ENCODE data around the gene JHY. TPM values are rescaled to one million over a fixed set of nuclear protein-coding genes. Genes with fewer than 3 reads are reported as not detected.

JHY gene
- total and polyA plus RNA-seq, 2 of the 8 experiments (the other 6 are each of a cell fraction or from before 2014, with no cell fraction given) = 0.29 to 0.91 TPM

DNA sequence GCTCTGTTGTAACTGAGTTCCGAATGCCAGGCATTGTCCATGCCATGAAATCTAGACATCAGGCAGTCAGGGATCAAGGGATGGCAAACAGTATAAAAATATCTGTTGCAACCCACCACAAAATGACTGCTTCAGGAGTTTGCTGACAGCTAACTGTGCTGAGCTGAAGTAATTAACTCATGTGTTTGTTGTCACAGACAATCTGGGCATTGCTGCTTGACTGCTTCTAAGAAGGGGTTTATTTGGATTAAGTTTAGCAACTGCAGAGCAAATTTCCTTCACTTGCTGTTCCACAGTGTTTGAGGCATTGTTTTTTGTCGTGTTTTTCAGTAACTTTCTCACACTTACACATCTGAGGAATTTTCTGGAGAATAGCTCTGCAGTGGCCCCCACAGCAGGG, 68.7 kb downstream of the JHY start:
- WGBS, 2 experiments (ENCODE audit: extremely low coverage in 1 of 2, insufficient coverage in 1 of 2, insufficient read length in 1 of 2, insufficient replicate concordance in 2 of 2, low coverage in 1 of 2, low lambda C conversion rate in 2 of 2, missing lambda C conversion rate in 1 of 2) = 64% methylated on average over 2 of the region's 2 CpGs; no CpG with 5 or more reads in 1 of the 2 experiments
- CTCF ChIA-PET (ENCODE audit: partially characterized antibody) = interaction anchor here (0.6 to 2.4 kb wide), 7 partner anchors 10 to 167 kb away, joined by 3 to 8 read pairs (median 3); no protein-coding TSS in a partner anchor
- no peaks in the 10 kb centered on the region for H3K9me3 ChIP-seq (ENCODE audit: insufficient read depth in 2 of 2, low read depth in 1 of 2, low read length in 1 of 2)
- TF ChIP-seq RXRA (IDR thresholded peaks at IDR 0.05; ENCODE audit: insufficient read depth, low read depth, low read length) (no peak), CEBPB (IDR thresholded peaks at IDR 0.05; ENCODE audit: low read depth, low read length) (no peak), POLR2AphosphoS5 (IDR thresholded peaks at IDR 0.05; ENCODE audit: low read depth, low read length) (no peak), EZH2 (IDR thresholded peaks at IDR 0.05; ENCODE audit: low read depth, low read length, severe bottlenecking) (no peak), SP1 (IDR thresholded peaks at IDR 0.05; ENCODE audit: low read depth, low read length) (no peak), YY1 (IDR thresholded peaks at IDR 0.05; ENCODE audit: low read depth, low read length) (no peak), TBP (IDR thresholded peaks at IDR 0.05; ENCODE audit: low read depth, low read length) (no peak), EGR1 (IDR thresholded peaks at IDR 0.05; ENCODE audit: borderline replicate concordance, low read depth, low read length) (no peak), ASH2L (IDR thresholded peaks at IDR 0.05; ENCODE audit: low read length) (no peak), GABPA (IDR thresholded peaks at IDR 0.05; ENCODE audit: borderline replicate concordance, insufficient read depth, low read length) (no peak)
- TF ChIP-seq, protein P1, sequence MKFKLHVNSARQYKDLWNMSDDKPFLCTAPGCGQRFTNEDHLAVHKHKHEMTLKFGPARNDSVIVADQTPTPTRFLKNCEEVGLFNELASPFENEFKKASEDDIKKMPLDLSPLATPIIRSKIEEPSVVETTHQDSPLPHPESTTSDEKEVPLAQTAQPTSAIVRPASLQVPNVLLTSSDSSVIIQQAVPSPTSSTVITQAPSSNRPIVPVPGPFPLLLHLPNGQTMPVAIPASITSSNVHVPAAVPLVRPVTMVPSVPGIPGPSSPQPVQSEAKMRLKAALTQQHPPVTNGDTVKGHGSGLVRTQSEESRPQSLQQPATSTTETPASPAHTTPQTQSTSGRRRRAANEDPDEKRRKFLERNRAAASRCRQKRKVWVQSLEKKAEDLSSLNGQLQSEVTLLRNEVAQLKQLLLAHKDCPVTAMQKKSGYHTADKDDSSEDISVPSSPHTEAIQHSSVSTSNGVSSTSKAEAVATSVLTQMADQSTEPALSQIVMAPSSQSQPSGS (IDR thresholded peaks at IDR 0.05; ENCODE audit: low read length) = no peak
- TF ChIP-seq, protein P2, sequence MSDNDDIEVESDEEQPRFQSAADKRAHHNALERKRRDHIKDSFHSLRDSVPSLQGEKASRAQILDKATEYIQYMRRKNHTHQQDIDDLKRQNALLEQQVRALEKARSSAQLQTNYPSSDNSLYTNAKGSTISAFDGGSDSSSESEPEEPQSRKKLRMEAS (IDR thresholded peaks at IDR 0.05) = no peak

More for the DNA sequence above, 68.7 kb downstream of the JHY start:
- Histone ChIP-seq H3K27me3 (replicated peaks in 1 of 4; ENCODE audit: control insufficient read depth in 3 of 4, extremely low read depth in 1 of 4, insufficient read depth in 3 of 4, low read length in 3 of 4) (no peaks in the 10 kb centered on the region), H4K8ac (ENCODE audit: extremely low read depth, insufficient read depth, low read length) (no peak overlapping the region), H3K23me2 (ENCODE audit: low read depth, low read length) (no peaks in the 10 kb centered on the region), H3K9ac (replicated peaks in 1 of 4; ENCODE audit: extremely low read depth in 1 of 4, low read depth in 3 of 4, low read length in 3 of 4) (no peak overlapping the region), H2AK5ac (ENCODE audit: low read depth, low read length) (no peak overlapping the region), H3K23ac (ENCODE audit: insufficient read length) (no peak overlapping the region), H4K20me1 (replicated peaks in 1 of 2; ENCODE audit: control insufficient read depth in 1 of 2, insufficient read depth in 2 of 2, low read length in 2 of 2) (no peaks in the 10 kb centered on the region), H3K4me3 (ENCODE audit: extremely low read depth in 1 of 4, insufficient read depth in 2 of 4, low read depth in 3 of 4, low read length in 4 of 4) (no peak overlapping the region), H3K27ac (ENCODE audit: low read depth, low read length) (no peak overlapping the region), H2BK15ac (ENCODE audit: low read length) (no peak overlapping the region), H3K79me1 (ENCODE audit: low read depth, low read length) (no peaks in the 10 kb centered on the region), H2AFZ (ENCODE audit: low read length) (no peak overlapping the region), H4K91ac (replicated peaks; ENCODE audit: insufficient read length, low read length) (no peak overlapping the region), H3K4me2 (ENCODE audit: insufficient read depth in 1 of 2, low read depth in 2 of 2, low read length in 2 of 2) (no peak overlapping the region), H2BK12ac (ENCODE audit: low read depth, low read length) (no peak overlapping the region), H3K36me3 (ENCODE audit: control insufficient read depth in 2 of 4, insufficient read depth in 4 of 4, low read length in 3 of 4) (no peaks in the 10 kb centered on the region), H3K56ac (replicated peaks; ENCODE audit: insufficient read length, low read depth, low read length) (no peak overlapping the region), H2BK120ac (replicated peaks; ENCODE audit: low read depth, low read length) (no peak overlapping the region), H3K14ac (ENCODE audit: insufficient read length) (no peak overlapping the region), H2BK20ac (ENCODE audit: low read length) (no peak overlapping the region), H3K18ac (ENCODE audit: extremely low read depth, low read length) (no peak overlapping the region), H4K5ac (ENCODE audit: insufficient read length, low read depth, low read length) (no peak overlapping the region), H3K4ac (replicated peaks; ENCODE audit: insufficient read length, low read depth, low read length) (no peak overlapping the region), H2BK5ac (ENCODE audit: low read depth, low read length) (no peak overlapping the region), H3K4me1 (replicated peaks in 1 of 4; ENCODE audit: control insufficient read depth in 3 of 4, insufficient read depth in 4 of 4, low read length in 3 of 4) (peaks cover 0 to 3% (median 1%) of the 10 kb centered on the region in 4 experiments; a peak in 1 of 7 replicates), H3K79me2 (ENCODE audit: control insufficient read depth in 1 of 2, insufficient read depth in 2 of 2, low read length in 2 of 2) (no peaks in the 10 kb centered on the region)
- POLR2A ChIA-PET (ENCODE audit: partially characterized antibody) = no interaction called here
- no peak for DNase-seq (ENCODE audit: low read depth in 1 of 2, low spot score in 2 of 2)
- no peak for FAIRE-seq

Measured in H1 (cell line).